CD14-positive monocyte (primary cell): Measurements from ENCODE around the gene COQ8A. TPM values are rescaled to one million over a fixed set of nuclear protein-coding genes. Genes with fewer than 3 reads are reported as not detected.

ENCODE experiments used
- DNase-seq, 3 donors: peaks; one replicate each; pipeline ENCODE4 v3.0.0-alpha.2; 2011 to 2022
- H2AFZ ChIP-seq: 2 replicates; pipeline ENCODE4 v1.6.0; 2012; ENCODE audit warnings: mild to moderate bottlenecking, low read depth, low read length, inconsistent platforms; ENCODE audit not compliant: insufficient read depth, poor library complexity, severe bottlenecking
- H3K27ac ChIP-seq, 2 donors: 1 replicate in 1 of 2; 2 replicates in 1 of 2; pipeline ENCODE4 v1.5.1; 2012 to 2013; ENCODE audit warnings: low read length in 2 of 2, control low read depth in 1 of 2, inconsistent platforms in 1 of 2, low read depth in 1 of 2, mild to moderate bottlenecking in 1 of 2
- H3K27me3 ChIP-seq, 2 donors: one replicate each; pipeline versions ENCODE4 v1.6.0 to v1.6.1; 2011 to 2013; ENCODE audit warnings: low read length in 2 of 2; ENCODE audit not compliant: control insufficient read depth in 2 of 2, insufficient read depth in 2 of 2
- H3K36me3 ChIP-seq, 2 donors: replicated peaks in 1 of 2; 1 replicate in 1 of 2; 2 replicates in 1 of 2; pipeline versions ENCODE4 v1.5.1 to v1.6.1; 2012 to 2013; ENCODE audit warnings: low read length in 2 of 2, control low read depth in 1 of 2, inconsistent platforms in 1 of 2, mild to moderate bottlenecking in 1 of 2; ENCODE audit not compliant: insufficient read depth in 2 of 2, control insufficient read depth in 1 of 2
- H3K4me1 ChIP-seq, 2 donors: 1 replicate in 1 of 2; 2 replicates in 1 of 2; pipeline versions ENCODE4 v1.5.1 to v1.6.1; 2012 to 2013; ENCODE audit warnings: low read length in 2 of 2, control low read depth in 1 of 2, inconsistent platforms in 1 of 2, mild to moderate bottlenecking in 1 of 2, moderate library complexity in 1 of 2; ENCODE audit not compliant: insufficient read depth in 2 of 2, control insufficient read depth in 1 of 2
- H3K4me2 ChIP-seq: replicated peaks from 2 replicates; pipeline ENCODE3; 2012; ENCODE audit warnings: low read length, moderate library complexity, mild to moderate bottlenecking; ENCODE audit not compliant: poor library complexity, severe bottlenecking; ENCODE audit errors: extremely low read depth
- H3K4me3 ChIP-seq, 3 experiments: fragments of 200-600 bp in 1 of 3; sonication (generic) in 1 of 3; replicated peaks in 1 of 3; 1 replicate in 2 of 3; 2 replicates in 1 of 3; pipeline ENCODE4 v1.5.1; 2011 to 2013; ENCODE audit warnings: low read length in 3 of 3, mild to moderate bottlenecking in 3 of 3, control low read depth in 2 of 3, low read depth in 2 of 3, inconsistent platforms in 1 of 3, moderate library complexity in 1 of 3
- H3K79me2 ChIP-seq: 2 replicates; pipeline ENCODE4 v1.6.0; 2012; ENCODE audit warnings: mild to moderate bottlenecking, control low read depth, inconsistent platforms, low read length, moderate library complexity; ENCODE audit not compliant: insufficient read depth
- H3K9ac ChIP-seq: 2 replicates; pipeline ENCODE4 v1.6.0; 2017; ENCODE audit warnings: low read length, mild to moderate bottlenecking; ENCODE audit not compliant: insufficient read depth, poor library complexity, severe bottlenecking
- H3K9me3 ChIP-seq, 2 donors: replicated peaks in 1 of 2; 1 replicate in 1 of 2; 2 replicates in 1 of 2; pipeline versions ENCODE4 v1.5.1 to v1.6.1; 2012 to 2013; ENCODE audit warnings: low read length in 2 of 2, control low read depth in 1 of 2; ENCODE audit not compliant: control insufficient read depth in 1 of 2, insufficient read depth in 1 of 2
- H4K20me1 ChIP-seq: 2 replicates; pipeline ENCODE4 v1.6.0; 2012; ENCODE audit warnings: mild to moderate bottlenecking, low read length, control low read depth, moderate library complexity; ENCODE audit not compliant: insufficient read depth
- H3K27ac Mint-ChIP-seq, 7 donors: one replicate each; pipeline ENCODE4 v1.8.0; 2020; ENCODE audit warnings: mild to moderate bottlenecking in 7 of 7, mixed read lengths in 7 of 7, moderate library complexity in 6 of 7, inconsistent platforms in 2 of 7
- H3K27me3 Mint-ChIP-seq, 3 donors: one replicate each; pipeline ENCODE4 v1.8.0; 2021 to 2022; ENCODE audit warnings: low read depth in 3 of 3, mild to moderate bottlenecking in 3 of 3, mixed read lengths in 3 of 3, moderate library complexity in 3 of 3, inconsistent platforms in 1 of 3
- H3K36me3 Mint-ChIP-seq, 2 donors: one replicate each; pipeline ENCODE4 v1.8.0; 2020; ENCODE audit warnings: mixed read lengths in 2 of 2, inconsistent platforms in 1 of 2, mild to moderate bottlenecking in 1 of 2
- H3K4me1 Mint-ChIP-seq: one replicate; pipeline ENCODE4 v1.8.0; 2020; ENCODE audit warnings: mild to moderate bottlenecking, mixed read lengths
- H3K4me3 Mint-ChIP-seq, 2 donors: one replicate each; pipeline ENCODE4 v1.8.0; 2020; ENCODE audit warnings: mild to moderate bottlenecking in 2 of 2, mixed read lengths in 2 of 2, moderate library complexity in 1 of 2
- H3K9me3 Mint-ChIP-seq, 7 donors: one replicate each; pipeline ENCODE4 v1.8.0; 2020 to 2022; ENCODE audit warnings: mixed read lengths in 7 of 7, mild to moderate bottlenecking in 6 of 7, moderate library complexity in 6 of 7, inconsistent platforms in 2 of 7
- CTCF ChIP-seq: fragments of 200-600 bp; IDR thresholded peaks from one replicate; pipeline ENCODE4 v1.8.0; 2022; ENCODE audit warnings: antibody characterized with exemption, mild to moderate bottlenecking
- WGBS: methylation state at CpG from one replicate; pipeline ENCODE4 v1.1.5; 2013; ENCODE audit warnings: missing lambda C conversion rate; ENCODE audit not compliant: insufficient coverage; 5-methylcytosine and 5-hydroxymethylcytosine counted together
- intact Hi-C, 2 donors: fragments of 100-400 bp; cut with micrococcal nuclease; formaldehyde crosslinking; loops; one replicate each; pipeline versions ENCODE4 v1.15.0 to v1.15.1; 2023
- polyA plus RNA-seq, 3 donors: library from polyadenylated mRNA; depleted of rRNA in 1 of 3; unstranded in 2 of 3; stranded (reverse) in 1 of 3; fragments of 300-500 nt in 2 of 3; fragments of >200 nt in 1 of 3; fragmentation: Illumina TruSeq in 2 of 3; gene quantifications; 1 replicate in 2 of 3; 2 replicates in 1 of 3; pipeline ENCODE4 v1.2.3, GENCODE V29; 2012 to 2021

COQ8A gene
- polyA plus RNA-seq, 3 donors, result 33.1 to 44.7 (median 38.2) TPM

- Histone ChIP-seq H2AFZ (no peak overlapping the region), H3K4me3 (no peak overlapping the region), H3K79me2 (no peaks in the 10 kb centered on the region), H3K4me1 (no peaks in the 10 kb centered on the region), H3K27me3 (no peaks in the 10 kb centered on the region), H4K20me1 (no peaks in the 10 kb centered on the region), H3K9ac (no peak overlapping the region), H3K9me3 (no peaks in the 10 kb centered on the region), H3K36me3 (peaks cover 75 to 92% of the 10 kb centered on the region in 2 donors), H3K4me2 (no peak overlapping the region), H3K27ac (no peak overlapping the region)
- Mint-ChIP-seq H3K9me3 (no peaks in the 10 kb centered on the region), H3K4me1 (peaks cover 2% of the 10 kb centered on the region), H3K36me3 (peaks cover 57 to 79% of the 10 kb centered on the region in 2 donors), H3K27ac (peak overlapping the region in 1 of 7 donors; percentile 80), H3K4me3 (no peak overlapping the region), H3K27me3 (peaks cover 0 to 2% (median 0%) of the 10 kb centered on the region in 3 donors)
- TF ChIP-seq CTCF, result no peak
- 99% methylated on average over 15 of the region's 18 CpGs for WGBS
- intact Hi-C loops, result no loop called here
- no peak for DNase-seq
These were observed 43.3 kb downstream of the COQ8A start for GRCh38 chr1:226983247-226983991.

GRCh38 chr1:226983992-226984364 is 43.9 kb downstream of the COQ8A start:
- no peaks in the 10 kb centered on the region for H3K9me3 Mint-ChIP-seq
- H2AFZ ChIP-seq, result no peak overlapping the region
- WGBS, result 89% methylated on average over 3 of the region's 5 CpGs
- peaks cover 3 to 5% of the 10 kb centered on the region in 2 donors for H3K4me1 ChIP-seq
- H3K4me2 ChIP-seq, result no peak overlapping the region
- H3K9ac ChIP-seq, result no peak overlapping the region
- no peak for TF ChIP-seq CTCF
- peaks cover 53 to 77% of the 10 kb centered on the region in 2 donors for H3K36me3 Mint-ChIP-seq
- H3K79me2 ChIP-seq, result no peaks in the 10 kb centered on the region
- no peaks in the 10 kb centered on the region for H3K9me3 ChIP-seq
- peaks cover 0 to 2% (median 0%) of the 10 kb centered on the region in 3 donors for H3K27me3 Mint-ChIP-seq
- H3K36me3 ChIP-seq, result peaks cover 71 to 86% of the 10 kb centered on the region in 2 donors
- H3K27me3 ChIP-seq, result no peaks in the 10 kb centered on the region
- no peak for DNase-seq
- intact Hi-C loops, result no loop called here
- no peak overlapping the region for H3K27ac ChIP-seq
- no peak overlapping the region for H3K4me3 Mint-ChIP-seq
- no peak overlapping the region for H3K4me3 ChIP-seq
- no peaks in the 10 kb centered on the region for H4K20me1 ChIP-seq
- H3K27ac Mint-ChIP-seq, result peak overlapping the region in 2 of 7 donors; percentile 53 to 69
- peaks cover 5% of the 10 kb centered on the region for H3K4me1 Mint-ChIP-seq
